Stomach smooth muscle (tissue), 2 donors: ENCODE results near the gene SYNE2.

ENCODE experiments used
- H3K27ac ChIP-seq: one replicate; pipeline ENCODE4 v1.7.0; 2013; ENCODE audit warnings: mild to moderate bottlenecking, low read length, inconsistent platforms
- H3K27me3 ChIP-seq, 2 donors: one replicate each; pipeline ENCODE4 v1.7.0; 2013; ENCODE audit warnings: low read length in 2 of 2; ENCODE audit not compliant: insufficient read depth in 2 of 2, control insufficient read depth in 1 of 2
- H3K36me3 ChIP-seq, 2 donors: one replicate each; pipeline ENCODE4 v1.7.0; 2013; ENCODE audit warnings: low read length in 2 of 2; ENCODE audit not compliant: control insufficient read depth in 2 of 2, insufficient read depth in 2 of 2
- H3K4me1 ChIP-seq: one replicate; pipeline ENCODE4 v1.7.0; 2013; ENCODE audit warnings: low read length; ENCODE audit not compliant: control insufficient read depth, insufficient read depth
- H3K4me3 ChIP-seq, 2 donors: one replicate each; pipeline ENCODE4 v1.7.0; 2013; ENCODE audit warnings: low read length in 2 of 2
- H3K9ac ChIP-seq, 2 donors: one replicate each; pipeline ENCODE4 v1.7.0; 2013; ENCODE audit warnings: low read length in 2 of 2, mild to moderate bottlenecking in 1 of 2
- H3K9me3 ChIP-seq, 2 donors: one replicate each; pipeline ENCODE4 v1.7.0; 2013; ENCODE audit warnings: low read length in 2 of 2; ENCODE audit not compliant: control insufficient read depth in 2 of 2
- donor health status: healthy.
- donor health status: Pancreatic carcinoma.

Gene SYNE2

DNA sequence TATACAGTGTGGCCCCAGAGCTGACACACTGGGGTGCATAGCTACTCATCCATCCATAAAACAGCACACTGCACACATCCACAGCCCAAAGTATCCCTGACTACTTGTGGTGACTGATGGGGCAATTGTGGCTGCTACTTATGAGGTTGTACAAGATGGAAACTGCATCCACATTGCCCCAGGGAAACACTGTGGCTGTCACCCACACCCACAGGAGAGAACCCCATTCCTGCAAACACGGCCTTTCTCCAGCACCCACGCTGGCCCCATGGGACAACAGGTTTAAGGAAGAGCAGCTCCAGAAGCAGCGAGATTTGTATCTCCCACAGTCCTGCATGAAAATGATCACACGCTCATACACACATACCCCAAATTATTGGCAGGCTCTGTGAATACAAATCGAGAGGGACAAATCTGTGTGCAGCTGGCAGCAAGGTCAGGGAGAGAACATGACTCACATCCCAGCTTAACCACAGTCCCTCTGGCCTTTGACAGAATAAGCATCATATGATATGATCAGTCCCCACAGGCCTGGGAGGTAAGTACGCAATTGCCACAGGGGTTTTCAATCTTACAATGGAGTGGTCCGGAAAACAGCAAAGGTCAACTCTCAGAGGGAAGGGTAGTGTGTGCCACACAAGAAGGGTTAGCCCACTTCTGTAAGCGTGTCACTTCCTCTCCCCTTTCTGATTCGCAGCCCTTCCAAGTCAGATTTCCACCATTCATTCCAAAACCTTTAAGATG lies 379.5 kb downstream of the SYNE2 start:
- Histone ChIP-seq H3K27ac (no peak overlapping the region), H3K9me3 (no peaks in the 10 kb centered on the region), H3K4me3 (no peak overlapping the region), H3K4me1 (no peaks in the 10 kb centered on the region), H3K36me3 (peaks cover 0 to 2% of the 10 kb centered on the region in 2 donors), H3K27me3 (peaks cover 0 to 3% of the 10 kb centered on the region in 2 donors), H3K9ac (no peak overlapping the region)

DNA sequence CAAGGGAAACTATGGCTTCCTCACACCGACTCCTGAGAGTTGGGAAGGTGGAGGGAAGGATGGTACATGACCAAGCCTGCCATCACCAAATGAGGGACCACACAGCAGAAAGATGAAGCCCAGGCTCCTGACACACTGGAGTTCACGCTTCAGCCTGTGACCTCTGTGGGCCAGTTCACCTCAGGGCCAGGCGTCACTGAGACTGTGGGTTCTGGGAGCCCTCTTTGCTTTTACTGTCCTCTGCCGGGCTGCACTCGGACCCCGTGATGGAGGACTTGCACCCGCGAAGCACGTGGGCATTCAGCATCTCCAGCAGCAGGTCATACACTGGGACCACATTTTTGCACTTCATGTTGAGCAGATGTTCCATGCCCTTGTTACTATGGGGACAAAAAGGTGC lies 380.1 kb downstream of the SYNE2 start:
- no peaks in the 10 kb centered on the region for H3K4me1 ChIP-seq
- H3K4me3 ChIP-seq: no peak overlapping the region
- peaks cover 0 to 3% of the 10 kb centered on the region in 2 donors for H3K27me3 ChIP-seq
- peaks cover 0 to 2% of the 10 kb centered on the region in 2 donors for H3K36me3 ChIP-seq
- no peak overlapping the region for H3K27ac ChIP-seq
- H3K9ac ChIP-seq: no peak overlapping the region
- no peaks in the 10 kb centered on the region for H3K9me3 ChIP-seq

DNA sequence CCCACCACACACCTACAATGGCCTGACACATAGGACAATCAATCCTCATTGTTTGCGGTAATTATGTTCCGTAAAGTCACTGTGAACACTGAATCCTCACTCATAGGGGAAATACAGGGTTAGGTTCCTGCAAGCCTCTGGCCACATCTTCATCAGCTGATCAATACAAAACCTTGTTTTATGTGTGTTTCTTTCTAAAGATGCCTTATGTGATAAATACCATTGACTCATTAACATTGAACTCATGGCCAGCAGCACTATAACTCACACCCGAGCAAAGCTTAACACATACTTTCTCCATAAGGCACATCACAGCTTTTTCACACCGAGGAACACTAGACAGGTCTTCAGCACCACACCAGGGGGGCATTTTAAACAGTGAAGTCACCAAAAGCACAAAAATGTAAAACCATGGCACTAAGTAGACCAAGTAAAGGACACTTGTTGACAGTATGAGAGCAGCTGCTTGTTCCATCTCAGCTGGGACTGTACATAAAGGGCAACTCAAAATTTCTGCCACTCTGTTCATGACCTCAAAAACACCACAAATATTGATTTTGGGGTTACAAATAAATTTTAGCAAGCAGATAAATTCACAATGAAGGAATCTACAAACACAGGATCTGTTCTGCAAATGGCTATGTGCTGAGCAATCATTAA lies 380.9 kb downstream of the SYNE2 start:
- Histone ChIP-seq H3K9ac (no peak overlapping the region), H3K36me3 (peaks cover 0 to 2% of the 10 kb centered on the region in 2 donors), H3K4me1 (no peaks in the 10 kb centered on the region), H3K4me3 (no peak overlapping the region), H3K27ac (no peak overlapping the region), H3K9me3 (no peaks in the 10 kb centered on the region), H3K27me3 (peaks cover 0 to 3% of the 10 kb centered on the region in 2 donors)

DNA sequence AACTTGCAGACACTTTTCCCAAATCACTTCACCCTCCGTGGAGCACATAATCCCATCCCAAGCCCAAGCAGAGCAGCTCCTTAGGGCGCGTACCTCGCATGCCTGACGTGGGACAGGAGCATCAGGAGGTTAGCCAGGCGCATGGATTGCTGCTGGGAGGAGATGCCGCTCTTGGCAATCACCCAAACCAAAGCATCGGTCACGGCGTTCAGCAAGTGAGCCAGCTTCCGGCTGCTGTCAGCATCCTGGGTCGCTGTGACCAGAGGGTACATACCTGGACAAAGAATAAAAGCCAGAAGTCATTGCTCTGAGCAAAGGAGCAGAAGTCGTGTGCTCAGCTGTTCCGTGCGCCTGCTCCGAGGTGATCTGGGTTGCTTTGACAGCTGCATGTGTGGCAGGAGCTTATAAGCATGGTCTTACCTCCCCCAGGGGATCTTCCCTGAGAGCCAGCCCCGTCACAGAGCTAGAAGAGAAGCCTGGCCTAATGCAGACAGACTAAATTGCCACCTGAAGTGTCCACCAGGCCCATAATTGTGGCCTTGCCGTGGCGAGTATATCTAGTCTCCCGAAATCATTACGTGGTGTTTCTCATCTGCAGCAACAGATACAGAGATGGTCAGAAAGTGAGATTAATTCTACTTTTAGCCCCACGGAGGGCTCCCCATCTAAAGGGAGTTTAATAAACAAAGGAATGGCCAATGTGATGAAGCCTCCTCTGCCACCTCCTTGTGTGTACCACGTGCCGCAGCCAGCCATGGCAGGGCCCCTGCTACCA lies 382.3 kb downstream of the SYNE2 start:
- Histone ChIP-seq H3K4me1 (no peaks in the 10 kb centered on the region), H3K27me3 (peaks cover 0 to 3% of the 10 kb centered on the region in 2 donors), H3K4me3 (no peak overlapping the region), H3K27ac (no peak overlapping the region), H3K9me3 (no peaks in the 10 kb centered on the region), H3K36me3 (no peaks in the 10 kb centered on the region), H3K9ac (no peak overlapping the region)

DNA sequence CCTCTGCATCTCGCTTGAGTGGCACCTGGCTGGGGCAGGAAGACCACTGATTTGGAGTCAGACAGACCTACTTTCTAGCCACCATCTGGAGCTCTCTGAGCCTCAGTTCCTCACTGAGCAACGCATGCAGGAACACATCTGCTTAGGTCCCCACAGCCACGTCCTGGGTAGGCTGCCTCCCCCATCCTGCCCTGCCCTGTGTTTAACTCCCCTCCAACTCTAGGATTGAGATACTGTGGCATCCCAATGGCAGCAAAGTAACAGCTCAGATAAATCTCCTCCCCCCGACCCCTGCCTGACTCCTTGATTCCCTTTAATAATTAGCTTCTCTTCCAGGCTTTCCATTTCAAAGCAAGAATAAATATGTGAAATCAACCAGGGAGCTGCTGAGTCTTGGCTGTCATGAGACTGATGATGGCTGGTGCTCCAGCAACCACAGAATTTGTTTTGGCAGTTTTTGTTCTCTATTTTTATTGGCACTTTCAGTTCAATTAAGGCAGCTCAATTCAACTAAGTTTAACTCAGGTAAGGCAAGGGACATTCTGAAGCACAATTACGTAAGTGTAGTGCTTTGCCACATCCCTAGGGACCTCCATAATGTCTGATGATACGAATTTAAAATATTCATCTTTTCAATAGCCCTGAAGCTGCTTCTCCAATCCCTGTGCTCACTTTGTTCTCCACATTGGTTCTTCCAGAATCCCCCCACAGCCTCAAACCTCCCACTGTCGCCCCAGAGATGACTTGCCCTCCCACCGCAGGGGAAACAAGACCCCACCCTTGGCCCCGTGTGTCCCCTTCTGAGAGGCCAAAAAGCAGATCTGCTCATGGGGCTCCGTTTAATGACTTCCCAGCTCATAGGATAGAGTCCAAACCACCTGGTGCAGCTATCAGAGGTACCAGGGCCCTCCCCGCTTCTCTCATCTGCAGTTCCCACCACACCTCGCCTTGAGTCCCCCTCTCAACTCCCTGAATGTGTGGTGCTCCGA lies 383.1 kb downstream of the SYNE2 start:
- H3K27me3 ChIP-seq: peaks cover 0 to 3% of the 10 kb centered on the region in 2 donors
- no peaks in the 10 kb centered on the region for H3K9me3 ChIP-seq
- no peak overlapping the region for H3K27ac ChIP-seq
- H3K4me3 ChIP-seq: no peak overlapping the region
- H3K9ac ChIP-seq: no peak overlapping the region
- H3K36me3 ChIP-seq: no peaks in the 10 kb centered on the region
- no peaks in the 10 kb centered on the region for H3K4me1 ChIP-seq

DNA sequence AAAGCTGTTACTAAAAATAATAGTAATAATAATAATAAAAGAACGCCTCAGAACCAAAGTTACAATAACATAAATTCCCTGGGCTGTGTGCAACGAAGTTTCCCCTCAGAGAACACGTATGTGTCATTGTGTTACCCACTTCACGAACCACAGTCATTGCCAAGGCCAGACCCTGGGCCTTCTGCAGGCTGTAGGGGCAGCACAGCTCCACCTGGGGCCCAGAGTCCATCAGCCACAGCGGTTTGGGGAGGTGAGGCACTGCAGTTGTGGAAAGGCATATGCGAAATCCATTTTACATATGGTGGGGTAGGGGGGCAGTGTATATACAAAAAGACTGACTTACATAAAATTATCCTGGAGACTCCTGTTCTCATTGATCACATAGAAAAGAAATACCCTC lies 385.2 kb downstream of the SYNE2 start:
- Histone ChIP-seq H3K27me3 (peaks cover 0 to 3% of the 10 kb centered on the region in 2 donors), H3K9me3 (no peaks in the 10 kb centered on the region), H3K9ac (no peak overlapping the region), H3K4me1 (no peaks in the 10 kb centered on the region), H3K27ac (no peak overlapping the region), H3K4me3 (no peak overlapping the region), H3K36me3 (no peaks in the 10 kb centered on the region)

DNA sequence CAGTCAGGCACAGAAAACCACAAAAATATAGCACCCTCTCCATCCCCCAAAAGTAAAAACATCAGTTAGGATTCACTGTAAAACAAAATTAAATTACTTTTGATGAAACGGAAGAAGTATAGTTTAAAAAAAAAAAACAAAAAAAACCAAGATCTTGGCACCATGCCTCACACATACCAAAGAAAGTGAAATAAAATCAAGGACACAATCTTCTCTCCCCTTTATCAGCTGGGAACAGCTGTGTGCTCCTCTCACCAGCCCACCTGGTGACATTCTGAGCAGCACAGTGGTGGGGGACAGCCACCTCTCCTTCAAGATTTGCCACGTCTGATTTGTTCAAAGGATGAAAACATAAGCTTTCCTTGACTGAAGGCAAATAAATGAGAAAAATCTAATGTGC lies 385.8 kb downstream of the SYNE2 start:
- H3K4me1 ChIP-seq: no peaks in the 10 kb centered on the region
- H3K36me3 ChIP-seq: no peaks in the 10 kb centered on the region
- H3K27ac ChIP-seq: no peak overlapping the region
- H3K27me3 ChIP-seq: peaks cover 0 to 3% of the 10 kb centered on the region in 2 donors
- no peaks in the 10 kb centered on the region for H3K9me3 ChIP-seq
- H3K9ac ChIP-seq: no peak overlapping the region
- no peak overlapping the region for H3K4me3 ChIP-seq

DNA sequence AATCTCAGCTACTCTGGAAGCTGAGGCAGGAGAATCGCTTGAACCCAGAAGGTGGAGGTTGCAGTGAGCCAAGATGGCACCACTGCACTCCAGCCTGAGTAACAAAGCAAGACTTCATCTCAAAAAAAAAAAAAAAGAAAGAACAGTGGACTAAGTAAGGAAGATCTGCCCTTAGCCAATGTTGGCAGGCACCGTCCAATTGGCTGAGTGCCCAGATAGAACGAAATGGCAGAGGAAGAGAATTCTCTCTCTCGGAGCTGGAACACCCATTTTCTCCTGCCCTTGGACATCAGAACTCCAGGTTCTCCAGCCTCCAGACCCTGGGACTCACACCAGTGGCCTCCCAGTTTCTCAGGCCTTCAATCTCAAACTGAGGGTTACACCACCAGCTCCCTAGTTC lies 391.5 kb downstream of the SYNE2 start:
- H3K27ac ChIP-seq: no peak overlapping the region
- no peaks in the 10 kb centered on the region for H3K27me3 ChIP-seq
- no peak overlapping the region for H3K9ac ChIP-seq
- H3K9me3 ChIP-seq: no peaks in the 10 kb centered on the region
- H3K36me3 ChIP-seq: no peaks in the 10 kb centered on the region
- H3K4me1 ChIP-seq: no peaks in the 10 kb centered on the region
- no peak overlapping the region for H3K4me3 ChIP-seq

DNA sequence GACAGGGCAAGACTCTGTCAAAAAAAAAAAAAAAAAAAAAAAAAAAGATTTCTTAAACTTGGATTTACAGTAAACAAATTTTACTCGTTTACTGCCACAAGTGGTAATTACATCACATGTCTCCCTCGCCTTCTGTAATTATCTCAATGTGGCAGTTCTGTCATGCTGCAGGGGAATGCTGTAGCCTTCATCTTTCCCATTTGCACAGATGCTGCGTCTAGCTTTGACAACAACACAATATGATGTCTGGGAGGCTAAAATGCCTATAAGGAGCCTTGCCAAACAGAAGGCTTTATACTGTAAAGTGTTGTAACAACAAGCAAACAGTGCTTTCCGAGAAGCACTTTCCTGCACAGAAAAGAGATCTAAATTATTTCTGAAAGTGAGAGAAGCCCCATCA lies 392.7 kb downstream of the SYNE2 start:
- Histone ChIP-seq H3K27ac (no peak overlapping the region), H3K4me3 (no peak overlapping the region), H3K27me3 (no peaks in the 10 kb centered on the region), H3K4me1 (no peaks in the 10 kb centered on the region), H3K9ac (no peak overlapping the region), H3K9me3 (no peaks in the 10 kb centered on the region), H3K36me3 (no peaks in the 10 kb centered on the region)

DNA sequence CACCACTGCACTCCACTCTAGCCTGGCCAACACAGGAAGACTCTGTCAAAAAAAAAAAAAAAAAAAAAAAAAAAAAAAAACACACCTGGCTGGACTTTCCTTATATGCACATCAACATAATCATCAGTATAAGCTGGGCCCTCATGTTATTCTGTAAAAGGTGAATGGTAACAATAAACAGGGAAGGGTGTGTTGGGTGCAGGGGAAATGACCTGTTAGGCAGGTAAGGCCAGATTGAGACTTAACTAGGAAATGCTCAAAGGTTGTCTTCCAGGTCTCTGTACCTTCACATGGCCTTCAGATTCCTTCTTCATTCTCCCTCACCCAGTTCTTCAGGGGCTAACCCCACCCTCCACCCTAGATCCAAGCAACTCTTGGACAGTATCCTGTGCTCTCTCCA lies 393.9 kb downstream of the SYNE2 start:
- no peak overlapping the region for H3K9ac ChIP-seq
- H3K4me1 ChIP-seq: no peaks in the 10 kb centered on the region
- H3K36me3 ChIP-seq: no peaks in the 10 kb centered on the region
- H3K27ac ChIP-seq: no peak overlapping the region
- no peak overlapping the region for H3K4me3 ChIP-seq
- no peaks in the 10 kb centered on the region for H3K27me3 ChIP-seq
- no peaks in the 10 kb centered on the region for H3K9me3 ChIP-seq
